HepG2 (cell line): ENCODE results near the gene MEI1. TPM values are rescaled to one million over a fixed set of nuclear protein-coding genes. Genes with fewer than 3 reads are reported as not detected.

ENCODE experiments used
- ADNP ChIP-seq: sonication (generic); formaldehyde crosslinking; IDR thresholded peaks from 2 replicates; pipeline ENCODE4 v1.4.0; 2020; ENCODE audit warnings: missing genetic modification reagents
- CENPT ChIP-seq: sonication (generic); formaldehyde crosslinking; IDR thresholded peaks from 2 replicates; pipeline ENCODE4 v1.8.0; 2022; ENCODE audit warnings: low read depth, mild to moderate bottlenecking, moderate library complexity, missing genetic modification reagents
- CHCHD3 ChIP-seq: sonication (generic); formaldehyde crosslinking; IDR thresholded peaks from 2 replicates; pipeline ENCODE4 v1.8.0; 2022; ENCODE audit warnings: mild to moderate bottlenecking, missing genetic modification reagents, moderate library complexity
- NCOA2 ChIP-seq: sonication (generic); formaldehyde crosslinking; IDR thresholded peaks from 2 replicates; pipeline ENCODE4 v1.8.0; 2022; ENCODE audit warnings: inconsistent platforms
- RBM39 ChIP-seq: fragments of 200-400 bp; formaldehyde crosslinking; IDR thresholded peaks from one replicate; pipeline ENCODE4 v1.6.1; 2018; ENCODE audit warnings: antibody characterized with exemption, mild to moderate bottlenecking, low read depth, low read length; ENCODE audit not compliant: poor library complexity, severe bottlenecking
- SOX5 ChIP-seq: IDR thresholded peaks from 2 replicates; pipeline ENCODE4 v1.6.1; 2016; ENCODE audit warnings: borderline replicate concordance
- ZFP82 ChIP-seq: sonication (generic); formaldehyde crosslinking; IDR thresholded peaks from 2 replicates; pipeline ENCODE4 v1.5.1; 2020; ENCODE audit warnings: mild to moderate bottlenecking, missing genetic modification reagents, borderline replicate concordance
- ZNF10 ChIP-seq: sonication (generic); formaldehyde crosslinking; IDR thresholded peaks from 2 replicates; pipeline ENCODE4 v1.4.0; 2020; ENCODE audit warnings: mild to moderate bottlenecking, low read depth, missing genetic modification reagents, borderline replicate concordance
- ZNF160 ChIP-seq: sonication (generic); formaldehyde crosslinking; IDR thresholded peaks from 2 replicates; pipeline ENCODE4 v1.8.0; 2022; ENCODE audit warnings: mild to moderate bottlenecking, inconsistent platforms, missing genetic modification reagents
- ZNF296 ChIP-seq: sonication (generic); formaldehyde crosslinking; conservative IDR thresholded peaks from 2 replicates; pipeline ENCODE4 v1.5.0; 2020; ENCODE audit warnings: mild to moderate bottlenecking, missing genetic modification reagents
- ZNF773 ChIP-seq: sonication (generic); formaldehyde crosslinking; IDR thresholded peaks from 2 replicates; pipeline ENCODE4 v1.4.0; 2020; ENCODE audit warnings: missing genetic modification reagents, borderline replicate concordance
- ZNF83 ChIP-seq: sonication (generic); formaldehyde crosslinking; IDR thresholded peaks from 2 replicates; pipeline ENCODE4 v1.4.0; 2020; ENCODE audit warnings: missing genetic modification reagents, mild to moderate bottlenecking, borderline replicate concordance
- ZSCAN22 ChIP-seq: sonication (generic); formaldehyde crosslinking; IDR thresholded peaks from 2 replicates; pipeline ENCODE4 v1.4.0; 2020; ENCODE audit warnings: mild to moderate bottlenecking, missing genetic modification reagents
- polyA plus RNA-seq, 8 experiments: library from polyadenylated mRNA; depleted of rRNA in 3 of 8; stranded (reverse) in 7 of 8; unstranded in 1 of 8; fragments of >200 nt; fragmentation: Illumina TruSeq in 4 of 8; extraction: Trizol in 4 of 8; gene quantifications; 2 replicates each; pipeline versions ENCODE4 v1.2.1 to v1.2.3, GENCODE V29; 2011 to 2016; ENCODE audit warnings: low read depth in 4 of 8, missing spikeins in 1 of 8, mixed read lengths in 1 of 8; ENCODE audit not compliant: insufficient read depth in 1 of 8
- total RNA-seq, 5 experiments: library from RNA; depleted of rRNA; stranded (reverse); fragments of >200 nt; fragmentation: Illumina TruSeq; extraction: Trizol; gene quantifications; 2 replicates each; pipeline ENCODE4 v1.2.3, GENCODE V29; 2016; ENCODE audit warnings: low read depth in 1 of 5
- TF ChIP-seq, protein P1 (sequence below): sonication (generic); formaldehyde crosslinking; IDR thresholded peaks from 2 replicates; pipeline ENCODE4 v1.4.0; 2020; ENCODE audit warnings: missing genetic modification reagents
- TF ChIP-seq, protein P2 (sequence below): IDR thresholded peaks from 2 replicates; pipeline ENCODE4 v1.6.1; 2016; ENCODE audit warnings: low read depth, borderline replicate concordance
- TF ChIP-seq, protein P3 (sequence below): sonication (generic); formaldehyde crosslinking; conservative IDR thresholded peaks from 2 replicates; pipeline ENCODE4 v1.4.0; 2020; ENCODE audit warnings: missing genetic modification reagents
- TF ChIP-seq, protein P4 (sequence below): sonication (generic); formaldehyde crosslinking; IDR thresholded peaks from 2 replicates; pipeline ENCODE4 v1.4.0; 2020; ENCODE audit warnings: missing genetic modification reagents, borderline replicate concordance
- TF ChIP-seq, protein P5 (sequence below): sonication (generic); formaldehyde crosslinking; IDR thresholded peaks from 2 replicates; pipeline ENCODE4 v1.5.0; 2020; ENCODE audit warnings: missing genetic modification reagents
- TF ChIP-seq, protein P6 (sequence below): IDR thresholded peaks from 2 replicates; pipeline ENCODE4 v1.6.1; 2016; ENCODE audit warnings: low read depth
- TF ChIP-seq, protein P7 (sequence below): sonication (generic); formaldehyde crosslinking; IDR thresholded peaks from 2 replicates; pipeline ENCODE4 v1.9.0; 2021; ENCODE audit warnings: missing genetic modification reagents, mild to moderate bottlenecking, borderline replicate concordance

The MEI1 gene
- total and polyA plus RNA-seq, 2 of the 13 experiments (the other 11 are each of a cell fraction or from before 2014, with no cell fraction given): 0.75 to 1.9 TPM

DNA sequence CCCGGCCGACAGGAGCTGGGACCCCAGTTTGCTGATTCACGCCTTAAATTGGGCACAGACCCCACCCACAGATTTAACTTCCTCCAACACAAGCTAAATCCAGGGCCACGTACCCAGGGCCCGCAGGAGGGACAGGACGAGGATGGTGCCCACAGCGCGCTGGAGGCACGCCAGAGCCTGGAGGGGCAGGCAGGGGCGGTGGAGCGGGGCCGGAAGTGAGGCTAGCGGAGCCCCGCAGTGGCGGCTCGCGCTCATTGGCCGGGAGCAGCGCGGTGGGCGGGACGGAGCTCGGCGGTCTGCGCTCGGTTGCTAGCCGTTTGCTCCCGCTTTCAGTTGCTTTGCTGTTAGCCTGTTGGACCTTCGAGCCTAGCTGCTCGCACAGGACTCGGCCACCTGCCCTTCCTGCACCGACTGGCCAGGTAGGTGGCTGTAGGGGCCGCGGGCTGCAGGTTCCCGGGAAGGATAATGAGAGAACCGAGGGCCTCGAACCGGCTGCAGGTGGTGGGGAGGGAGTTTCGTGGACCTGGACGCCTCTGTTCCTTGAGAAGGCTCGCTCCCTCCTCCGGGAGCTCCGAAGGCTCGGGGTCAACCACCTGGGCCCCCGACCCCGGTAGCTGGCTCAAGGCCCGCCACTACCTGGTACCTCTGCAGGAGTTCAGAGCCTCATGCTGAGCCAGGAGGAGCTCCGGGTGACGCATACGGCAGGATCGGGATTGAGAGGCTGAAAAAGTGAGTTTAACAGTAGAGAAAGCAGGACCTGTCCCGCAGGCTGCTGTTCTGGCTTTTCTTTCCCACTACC lies 101.2 kb downstream of the MEI1 start, which contains the start of gene CCDC134 (continued):
- TF ChIP-seq, protein P1, sequence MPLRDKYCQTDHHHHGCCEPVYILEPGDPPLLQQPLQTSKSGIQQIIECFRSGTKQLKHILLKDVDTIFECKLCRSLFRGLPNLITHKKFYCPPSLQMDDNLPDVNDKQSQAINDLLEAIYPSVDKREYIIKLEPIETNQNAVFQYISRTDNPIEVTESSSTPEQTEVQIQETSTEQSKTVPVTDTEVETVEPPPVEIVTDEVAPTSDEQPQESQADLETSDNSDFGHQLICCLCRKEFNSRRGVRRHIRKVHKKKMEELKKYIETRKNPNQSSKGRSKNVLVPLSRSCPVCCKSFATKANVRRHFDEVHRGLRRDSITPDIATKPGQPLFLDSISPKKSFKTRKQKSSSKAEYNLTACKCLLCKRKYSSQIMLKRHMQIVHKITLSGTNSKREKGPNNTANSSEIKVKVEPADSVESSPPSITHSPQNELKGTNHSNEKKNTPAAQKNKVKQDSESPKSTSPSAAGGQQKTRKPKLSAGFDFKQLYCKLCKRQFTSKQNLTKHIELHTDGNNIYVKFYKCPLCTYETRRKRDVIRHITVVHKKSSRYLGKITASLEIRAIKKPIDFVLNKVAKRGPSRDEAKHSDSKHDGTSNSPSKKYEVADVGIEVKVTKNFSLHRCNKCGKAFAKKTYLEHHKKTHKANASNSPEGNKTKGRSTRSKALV (CRISPR knock-in tag): peak; percentile 80; the same call in 1 of the 2 replicates
- TF ChIP-seq ZSCAN22 (CRISPR knock-in tag) (no peak; the same call in 1 of the 2 replicates), SOX5 (CRISPR knock-in tag) (no peak), ZFP82 (CRISPR knock-in tag) (no peak), ADNP (CRISPR knock-in tag) (no peak), ZNF773 (CRISPR knock-in tag) (0 out of 2 replicates have a peak, but pooled peaks have one; percentile 73), RBM39 (peak; percentile 77), ZNF10 (CRISPR knock-in tag) (no peak), NCOA2 (CRISPR knock-in tag) (no peak; the same call in 1 of the 2 replicates), CENPT (CRISPR knock-in tag) (no peak), CHCHD3 (CRISPR knock-in tag) (no peak), ZNF160 (CRISPR knock-in tag) (0 out of 2 replicates have a peak, but pooled peaks have one; percentile 65), ZNF83 (peak; percentile 93; the same call in 1 of the 2 replicates), ZNF296 (CRISPR knock-in tag) (no peak)
- TF ChIP-seq, protein P2, sequence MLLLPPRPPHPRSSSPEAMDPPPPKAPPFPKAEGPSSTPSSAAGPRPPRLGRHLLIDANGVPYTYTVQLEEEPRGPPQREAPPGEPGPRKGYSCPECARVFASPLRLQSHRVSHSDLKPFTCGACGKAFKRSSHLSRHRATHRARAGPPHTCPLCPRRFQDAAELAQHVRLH (CRISPR knock-in tag): 0 out of 2 replicates have a peak, but pooled peaks have one; percentile 76
- TF ChIP-seq, protein P3, sequence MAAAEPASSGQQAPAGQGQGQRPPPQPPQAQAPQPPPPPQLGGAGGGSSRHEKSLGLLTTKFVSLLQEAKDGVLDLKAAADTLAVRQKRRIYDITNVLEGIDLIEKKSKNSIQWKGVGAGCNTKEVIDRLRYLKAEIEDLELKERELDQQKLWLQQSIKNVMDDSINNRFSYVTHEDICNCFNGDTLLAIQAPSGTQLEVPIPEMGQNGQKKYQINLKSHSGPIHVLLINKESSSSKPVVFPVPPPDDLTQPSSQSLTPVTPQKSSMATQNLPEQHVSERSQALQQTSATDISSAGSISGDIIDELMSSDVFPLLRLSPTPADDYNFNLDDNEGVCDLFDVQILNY (CRISPR knock-in tag): no peak
- TF ChIP-seq, protein P4, sequence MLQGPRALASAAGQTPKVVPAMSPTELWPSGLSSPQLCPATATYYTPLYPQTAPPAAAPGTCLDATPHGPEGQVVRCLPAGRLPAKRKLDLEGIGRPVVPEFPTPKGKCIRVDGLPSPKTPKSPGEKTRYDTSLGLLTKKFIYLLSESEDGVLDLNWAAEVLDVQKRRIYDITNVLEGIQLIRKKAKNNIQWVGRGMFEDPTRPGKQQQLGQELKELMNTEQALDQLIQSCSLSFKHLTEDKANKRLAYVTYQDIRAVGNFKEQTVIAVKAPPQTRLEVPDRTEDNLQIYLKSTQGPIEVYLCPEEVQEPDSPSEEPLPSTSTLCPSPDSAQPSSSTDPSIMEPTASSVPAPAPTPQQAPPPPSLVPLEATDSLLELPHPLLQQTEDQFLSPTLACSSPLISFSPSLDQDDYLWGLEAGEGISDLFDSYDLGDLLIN: peak; percentile 63; the same call in 1 of the 2 replicates
- TF ChIP-seq, protein P5, sequence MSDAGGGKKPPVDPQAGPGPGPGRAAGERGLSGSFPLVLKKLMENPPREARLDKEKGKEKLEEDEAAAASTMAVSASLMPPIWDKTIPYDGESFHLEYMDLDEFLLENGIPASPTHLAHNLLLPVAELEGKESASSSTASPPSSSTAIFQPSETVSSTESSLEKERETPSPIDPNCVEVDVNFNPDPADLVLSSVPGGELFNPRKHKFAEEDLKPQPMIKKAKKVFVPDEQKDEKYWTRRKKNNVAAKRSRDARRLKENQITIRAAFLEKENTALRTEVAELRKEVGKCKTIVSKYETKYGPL: peak; percentile 63; the same call in 1 of the 2 replicates
- TF ChIP-seq, protein P6, sequence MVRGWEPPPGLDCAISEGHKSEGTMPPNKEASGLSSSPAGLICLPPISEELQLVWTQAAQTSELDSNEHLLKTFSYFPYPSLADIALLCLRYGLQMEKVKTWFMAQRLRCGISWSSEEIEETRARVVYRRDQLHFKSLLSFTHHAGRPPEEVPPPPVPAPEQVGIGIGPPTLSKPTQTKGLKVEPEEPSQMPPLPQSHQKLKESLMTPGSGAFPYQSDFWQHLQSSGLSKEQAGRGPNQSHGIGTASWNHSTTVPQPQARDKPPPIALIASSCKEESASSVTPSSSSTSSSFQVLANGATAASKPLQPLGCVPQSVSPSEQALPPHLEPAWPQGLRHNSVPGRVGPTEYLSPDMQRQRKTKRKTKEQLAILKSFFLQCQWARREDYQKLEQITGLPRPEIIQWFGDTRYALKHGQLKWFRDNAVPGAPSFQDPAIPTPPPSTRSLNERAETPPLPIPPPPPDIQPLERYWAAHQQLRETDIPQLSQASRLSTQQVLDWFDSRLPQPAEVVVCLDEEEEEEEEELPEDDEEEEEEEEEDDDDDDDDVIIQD (CRISPR knock-in tag): no peak
- TF ChIP-seq, protein P7, sequence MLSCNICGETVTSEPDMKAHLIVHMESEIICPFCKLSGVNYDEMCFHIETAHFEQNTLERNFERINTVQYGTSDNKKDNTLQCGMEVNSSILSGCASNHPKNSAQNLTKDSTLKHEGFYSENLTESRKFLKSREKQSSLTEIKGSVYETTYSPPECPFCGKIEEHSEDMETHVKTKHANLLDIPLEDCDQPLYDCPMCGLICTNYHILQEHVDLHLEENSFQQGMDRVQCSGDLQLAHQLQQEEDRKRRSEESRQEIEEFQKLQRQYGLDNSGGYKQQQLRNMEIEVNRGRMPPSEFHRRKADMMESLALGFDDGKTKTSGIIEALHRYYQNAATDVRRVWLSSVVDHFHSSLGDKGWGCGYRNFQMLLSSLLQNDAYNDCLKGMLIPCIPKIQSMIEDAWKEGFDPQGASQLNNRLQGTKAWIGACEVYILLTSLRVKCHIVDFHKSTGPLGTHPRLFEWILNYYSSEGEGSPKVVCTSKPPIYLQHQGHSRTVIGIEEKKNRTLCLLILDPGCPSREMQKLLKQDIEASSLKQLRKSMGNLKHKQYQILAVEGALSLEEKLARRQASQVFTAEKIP: no peak
